Raji (cell line): ENCODE data around the gene PRSS53.

Source experiments
- POLR2A ChIP-seq: IDR thresholded peaks from 2 replicates; pipeline ENCODE4 v1.6.1; 2011; ENCODE audit warnings: low read depth, low read length, control low read depth; ENCODE audit not compliant: insufficient read depth

Gene PRSS53

DNA sequence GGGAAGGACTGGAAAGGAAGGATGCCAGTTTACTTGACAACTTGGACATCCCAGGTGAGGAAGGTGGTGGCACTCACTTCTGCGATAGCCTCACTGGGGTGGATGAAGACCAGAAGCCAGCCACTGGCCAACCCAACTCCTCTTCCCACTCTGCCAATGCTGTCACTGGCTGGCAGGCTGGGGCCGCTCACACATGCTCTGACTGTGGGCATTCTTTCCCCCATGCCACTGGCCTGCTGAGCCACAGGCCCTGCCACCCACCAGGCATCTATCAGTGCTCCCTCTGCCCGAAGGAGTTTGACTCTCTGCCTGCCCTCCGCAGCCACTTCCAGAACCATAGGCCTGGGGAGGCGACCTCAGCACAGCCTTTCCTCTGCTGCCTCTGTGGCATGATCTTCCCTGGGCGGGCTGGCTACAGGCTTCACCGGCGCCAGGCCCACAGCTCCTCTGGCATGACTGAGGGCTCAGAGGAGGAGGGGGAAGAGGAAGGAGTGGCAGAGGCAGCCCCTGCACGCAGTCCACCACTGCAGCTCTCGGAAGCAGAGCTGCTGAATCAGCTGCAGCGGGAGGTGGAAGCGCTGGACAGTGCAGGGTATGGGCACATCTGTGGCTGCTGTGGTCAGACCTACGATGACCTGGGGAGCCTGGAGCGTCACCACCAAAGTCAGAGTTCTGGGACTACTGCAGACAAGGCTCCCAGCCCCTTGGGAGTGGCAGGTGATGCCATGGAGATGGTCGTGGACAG lies 10.0 kb downstream of the PRSS53 start:
- TF ChIP-seq POLR2A = no peak

DNA sequence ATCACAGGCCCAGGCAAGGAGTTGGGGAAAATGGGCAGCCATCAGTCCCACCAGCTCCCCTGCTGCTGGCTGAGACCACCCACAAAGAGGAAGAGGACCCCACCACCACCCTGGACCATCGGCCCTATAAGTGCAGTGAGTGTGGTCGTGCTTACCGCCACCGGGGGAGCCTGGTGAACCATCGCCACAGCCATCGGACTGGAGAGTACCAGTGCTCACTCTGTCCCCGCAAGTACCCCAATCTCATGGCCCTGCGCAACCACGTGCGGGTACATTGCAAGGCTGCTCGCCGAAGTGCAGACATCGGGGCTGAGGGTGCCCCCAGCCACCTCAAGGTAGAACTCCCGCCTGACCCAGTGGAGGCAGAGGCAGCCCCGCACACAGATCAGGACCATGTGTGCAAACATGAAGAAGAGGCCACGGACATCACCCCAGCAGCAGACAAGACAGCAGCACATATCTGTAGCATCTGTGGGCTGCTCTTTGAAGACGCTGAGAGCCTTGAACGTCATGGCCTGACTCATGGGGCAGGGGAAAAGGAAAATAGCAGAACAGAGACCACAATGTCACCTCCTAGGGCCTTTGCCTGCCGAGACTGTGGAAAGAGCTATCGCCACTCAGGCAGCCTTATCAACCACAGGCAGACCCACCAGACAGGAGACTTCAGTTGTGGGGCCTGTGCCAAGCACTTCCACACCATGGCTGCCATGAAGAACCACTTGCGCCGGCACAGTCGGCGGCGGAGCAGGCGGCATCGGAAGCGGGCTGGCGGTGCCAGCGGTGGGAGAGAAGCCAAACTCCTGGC lies 10.9 kb downstream of the PRSS53 start:
- TF ChIP-seq POLR2A = no peak

DNA sequence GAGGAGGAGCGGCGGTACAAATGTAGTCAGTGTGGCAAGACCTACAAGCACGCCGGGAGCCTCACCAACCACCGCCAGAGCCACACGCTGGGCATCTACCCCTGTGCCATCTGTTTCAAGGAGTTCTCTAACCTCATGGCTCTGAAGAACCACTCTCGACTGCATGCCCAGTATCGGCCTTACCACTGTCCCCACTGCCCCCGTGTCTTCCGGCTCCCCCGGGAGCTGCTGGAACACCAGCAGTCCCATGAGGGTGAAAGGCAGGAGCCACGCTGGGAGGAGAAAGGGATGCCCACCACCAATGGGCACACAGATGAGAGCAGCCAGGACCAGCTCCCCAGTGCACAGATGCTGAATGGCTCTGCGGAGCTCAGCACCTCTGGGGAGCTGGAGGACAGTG lies 11.7 kb downstream of the PRSS53 start:
- no peak for TF ChIP-seq POLR2A

DNA sequence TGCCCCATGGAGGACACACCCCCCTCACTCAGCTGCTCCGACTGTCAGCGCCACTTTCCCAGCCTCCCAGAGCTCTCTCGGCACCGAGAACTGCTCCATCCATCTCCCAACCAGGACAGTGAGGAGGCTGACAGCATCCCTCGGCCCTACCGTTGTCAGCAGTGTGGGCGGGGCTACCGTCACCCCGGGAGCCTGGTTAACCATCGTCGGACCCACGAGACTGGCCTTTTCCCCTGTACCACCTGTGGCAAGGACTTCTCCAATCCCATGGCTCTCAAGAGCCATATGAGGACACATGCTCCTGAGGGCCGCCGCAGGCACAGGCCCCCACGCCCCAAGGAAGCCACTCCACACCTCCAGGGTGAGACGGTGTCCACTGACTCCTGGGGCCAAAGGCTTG lies 12.4 kb downstream of the PRSS53 start:
- TF ChIP-seq POLR2A = no peak

DNA sequence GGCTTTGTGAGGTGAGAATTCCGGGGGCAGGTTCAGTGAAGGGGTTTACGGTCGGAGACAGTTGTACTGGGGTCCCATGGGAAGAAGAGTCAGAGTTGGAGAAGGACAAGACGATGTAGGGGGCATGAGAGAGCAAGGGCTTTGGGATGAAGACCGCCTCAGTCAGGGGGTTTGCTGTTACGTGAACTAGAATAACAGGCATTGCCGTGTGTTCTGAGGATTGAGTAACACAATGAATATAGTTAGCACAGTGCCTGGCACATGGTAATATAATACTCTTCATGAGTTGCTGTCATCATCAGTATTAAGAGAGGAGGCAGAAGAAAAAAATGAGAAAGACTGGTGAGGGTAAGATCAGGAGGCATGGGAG lies 13.9 kb downstream of the PRSS53 start:
- no peak for TF ChIP-seq POLR2A

DNA sequence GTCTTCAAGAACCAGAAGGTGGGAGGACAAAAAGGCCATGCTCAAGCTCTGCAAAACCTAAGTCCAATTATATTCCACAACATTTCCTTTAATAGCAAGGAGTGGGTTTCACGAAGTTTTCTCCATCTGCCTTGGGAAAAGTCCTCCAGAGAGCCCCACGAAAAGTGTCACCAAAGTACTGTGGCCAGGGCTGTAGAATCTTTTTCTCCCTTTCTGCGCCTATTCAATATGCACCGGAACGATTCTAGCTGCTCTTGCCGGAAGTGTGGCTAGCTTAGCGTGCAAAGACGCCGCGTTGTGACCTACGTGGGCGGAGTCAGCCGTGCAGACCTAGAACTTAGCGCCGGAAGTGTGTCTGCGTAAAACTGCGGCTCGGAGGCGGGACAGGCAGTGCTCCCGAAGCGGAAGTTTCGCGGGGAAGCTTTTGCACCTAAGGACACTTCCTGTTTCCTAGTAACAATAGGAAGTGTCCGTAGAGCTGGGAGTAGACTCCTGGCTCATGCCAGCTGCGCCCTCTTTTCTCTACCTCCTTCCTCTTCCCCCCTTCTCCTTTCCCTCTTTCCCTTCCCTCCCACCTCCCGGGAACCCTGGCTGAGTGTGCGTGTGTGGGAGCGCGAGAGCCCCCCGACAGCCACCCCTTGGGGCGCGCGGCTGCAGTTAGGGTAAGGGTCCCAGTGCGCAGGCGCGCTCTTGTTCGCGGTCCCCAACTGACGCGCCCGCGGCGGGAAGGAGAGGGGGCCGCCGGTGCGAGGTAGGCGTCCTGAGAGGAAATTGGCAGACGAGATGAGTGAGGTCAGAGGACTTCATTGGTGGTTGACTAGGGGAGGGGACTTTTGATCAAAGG lies 14.6 kb downstream of the PRSS53 start, which contains the start of the genes ZNF646 and ZNF668:
TSS of gene ZNF646 (plus strand) at position 453 of the 844 bp plus-strand sequence. CDS start 1,903 bp downstream, outside the sequence.
TSS of gene ZNF668 (minus strand) at position 271 of the 844 bp plus-strand sequence. CDS start 9,781 bp downstream, outside the sequence.
- TF ChIP-seq POLR2A = peak; percentile 92

DNA sequence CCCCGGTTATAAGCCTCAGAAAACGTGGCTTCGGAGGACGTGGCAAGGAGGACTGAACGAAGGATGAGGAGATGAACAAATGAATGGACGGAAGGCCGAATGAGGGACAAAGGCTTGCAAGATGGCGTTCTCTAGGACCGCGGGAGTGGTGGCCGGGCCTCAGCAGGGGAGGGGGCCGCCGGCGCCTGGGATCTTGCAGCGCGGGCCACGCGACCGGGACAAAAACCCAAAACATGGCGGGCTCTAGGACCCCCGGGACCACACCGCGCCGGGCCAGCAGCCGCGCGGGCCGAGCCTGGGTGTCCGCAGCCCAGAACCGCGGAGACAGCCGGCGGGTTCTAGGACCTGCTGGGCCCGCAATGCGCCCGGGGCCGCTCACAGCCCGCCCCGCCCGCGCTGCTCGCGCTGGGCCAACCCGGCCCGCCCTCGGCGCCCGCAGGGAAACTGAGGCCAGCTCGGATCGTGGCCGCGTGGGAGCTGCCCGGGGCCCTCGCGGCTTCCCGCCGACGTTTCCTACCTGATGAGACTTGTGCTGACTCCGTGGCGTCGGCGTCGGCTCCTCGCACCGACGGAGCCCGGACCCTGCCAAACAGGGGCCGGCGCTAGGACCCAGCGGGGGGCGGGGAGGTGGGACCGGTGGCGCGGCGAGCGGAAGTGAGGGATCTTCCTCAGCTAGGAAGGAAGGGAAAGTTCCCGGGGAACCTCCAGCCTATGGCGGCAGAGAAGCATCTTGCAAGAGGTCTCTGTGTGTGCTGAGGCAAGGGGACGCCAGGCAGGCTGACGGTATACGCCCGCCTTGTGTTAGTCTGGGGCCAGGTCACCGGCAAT lies 15.4 kb downstream of the PRSS53 start:
- peak; percentile 43 for TF ChIP-seq POLR2A

DNA sequence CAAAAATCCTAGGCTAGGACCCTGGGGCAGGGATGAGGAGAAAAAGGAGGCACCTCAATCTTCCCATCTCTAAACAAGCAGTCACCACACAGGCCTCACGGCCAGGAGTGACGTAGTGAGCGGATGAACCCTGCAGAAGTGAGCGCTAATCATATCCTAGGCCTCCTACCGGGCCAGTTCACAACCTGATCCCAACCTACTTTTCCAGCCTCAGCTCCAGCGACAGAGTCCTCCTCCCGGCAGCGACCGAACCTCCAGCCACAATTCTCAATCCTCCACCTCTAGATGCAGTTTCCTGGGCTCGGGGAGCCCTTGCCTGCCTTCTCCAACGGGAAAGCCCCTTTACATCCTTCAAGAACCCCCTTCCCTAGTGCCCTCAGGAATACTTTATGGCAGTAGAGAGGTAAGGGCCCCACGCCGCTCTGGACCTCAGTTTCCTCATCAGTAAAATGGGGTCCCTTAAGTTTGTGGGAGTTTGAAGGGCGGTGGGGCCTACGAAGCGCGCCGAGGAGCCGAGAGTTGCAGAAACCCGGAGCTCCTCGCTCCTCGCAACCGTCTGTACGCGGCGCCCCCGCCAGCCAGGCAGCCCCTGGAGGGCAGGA lies 16.1 kb downstream of the PRSS53 start:
- no peak for TF ChIP-seq POLR2A

DNA sequence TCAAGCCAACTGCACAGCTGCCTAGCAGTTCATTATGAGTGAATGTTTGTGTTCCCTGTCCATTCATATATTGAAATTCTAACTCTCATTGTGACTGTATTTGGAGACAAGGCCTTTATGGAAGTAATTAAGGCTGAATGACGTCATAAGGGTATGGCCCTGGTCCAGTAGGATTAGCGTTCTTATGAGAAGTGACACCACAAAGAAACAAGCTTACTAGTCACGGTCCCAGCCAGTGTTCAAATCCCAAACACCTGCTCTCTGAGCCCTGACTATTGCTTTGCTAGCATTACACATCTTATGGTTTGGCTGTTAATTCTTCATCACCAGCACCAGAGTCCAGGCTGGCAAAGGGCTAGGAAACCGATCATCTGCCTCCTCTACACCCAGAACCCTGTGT lies 16.9 kb downstream of the PRSS53 start:
- no peak for TF ChIP-seq POLR2A

DNA sequence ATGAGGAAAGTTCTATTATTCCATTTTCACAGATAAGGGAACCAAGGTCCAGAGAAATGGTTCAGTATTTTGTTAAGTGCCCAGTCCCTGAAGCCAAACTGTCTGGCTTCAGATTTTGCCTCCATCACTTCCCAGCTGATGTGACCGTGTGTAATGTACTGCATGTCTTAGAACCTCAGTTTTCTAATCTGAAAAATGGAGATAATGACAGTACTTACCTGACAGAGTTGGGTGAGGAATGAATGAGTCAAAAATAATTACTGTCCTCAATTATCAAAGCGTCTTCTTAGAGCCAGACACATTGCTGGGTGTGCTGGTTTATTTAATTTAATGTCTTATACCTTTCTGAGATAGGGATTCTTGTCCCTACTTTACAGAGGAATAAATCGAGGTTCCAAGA lies 21.4 kb downstream of the PRSS53 start:
- no peak for TF ChIP-seq POLR2A

DNA sequence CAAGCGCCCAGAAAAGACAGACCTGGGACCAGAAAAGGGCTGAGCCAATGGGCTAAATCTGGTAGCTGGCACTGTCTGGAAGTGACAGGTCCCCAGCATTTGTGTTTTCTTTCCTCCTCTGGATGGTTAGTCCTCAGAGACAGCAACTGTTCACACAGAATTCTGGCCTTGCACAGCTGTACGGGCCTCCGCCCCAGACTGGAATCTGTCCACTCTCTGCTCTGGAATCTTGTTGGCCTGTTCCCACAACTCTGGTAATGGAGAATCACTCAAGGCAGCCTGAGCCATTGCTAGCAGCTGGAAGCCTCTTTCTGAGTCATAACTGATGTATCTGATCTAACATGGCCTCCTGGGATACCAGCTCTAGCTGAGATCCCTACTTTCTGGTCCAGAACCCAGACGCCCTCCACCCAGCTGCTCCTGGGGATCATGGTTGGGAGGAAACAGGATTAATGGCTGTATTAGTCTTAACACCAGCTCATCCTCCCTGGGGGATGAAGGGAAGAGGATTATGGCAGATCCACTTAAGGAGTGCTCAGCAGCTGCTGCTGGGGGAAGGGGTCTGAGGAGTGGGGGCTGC lies 23.8 kb downstream of the PRSS53 start:
- no peak for TF ChIP-seq POLR2A

DNA sequence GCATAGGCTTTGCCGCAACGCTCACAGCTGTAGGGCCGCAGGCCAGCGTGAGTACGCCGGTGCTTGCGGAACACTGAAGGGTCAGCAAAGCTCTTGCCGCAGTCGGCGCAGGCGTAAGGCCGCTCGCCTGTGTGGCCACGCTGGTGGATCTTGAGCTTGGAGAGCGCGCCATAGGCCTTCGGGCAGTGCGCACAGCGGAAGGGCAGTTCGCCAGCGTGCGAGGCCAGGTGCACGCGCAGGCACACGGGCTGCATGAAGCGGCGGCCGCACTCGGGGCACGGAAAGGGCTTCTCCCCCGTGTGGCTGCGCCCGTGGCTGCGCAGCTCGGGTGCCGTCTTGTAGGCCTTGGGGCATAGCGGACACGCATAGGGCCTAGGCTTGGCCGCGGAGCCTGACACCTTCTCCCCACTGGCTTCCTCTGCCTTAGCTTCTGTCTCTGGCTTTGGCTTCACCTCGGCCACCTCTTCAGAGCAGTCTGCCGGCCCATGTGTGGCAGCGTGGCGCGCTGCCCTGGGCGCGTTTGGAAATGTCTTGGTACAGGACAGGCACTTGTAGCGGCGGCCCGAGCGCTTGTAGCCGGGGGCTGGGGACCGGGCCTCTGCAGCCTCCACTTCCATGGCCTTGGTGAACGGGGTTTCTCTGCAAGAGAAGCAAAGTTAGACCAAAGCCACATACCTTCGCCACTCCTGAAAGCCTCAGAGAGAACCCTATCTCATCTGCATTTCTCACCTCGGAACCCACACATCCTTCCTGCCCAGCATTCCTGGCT lies 24.7 kb downstream of the PRSS53 start:
- TF ChIP-seq POLR2A = no peak

DNA sequence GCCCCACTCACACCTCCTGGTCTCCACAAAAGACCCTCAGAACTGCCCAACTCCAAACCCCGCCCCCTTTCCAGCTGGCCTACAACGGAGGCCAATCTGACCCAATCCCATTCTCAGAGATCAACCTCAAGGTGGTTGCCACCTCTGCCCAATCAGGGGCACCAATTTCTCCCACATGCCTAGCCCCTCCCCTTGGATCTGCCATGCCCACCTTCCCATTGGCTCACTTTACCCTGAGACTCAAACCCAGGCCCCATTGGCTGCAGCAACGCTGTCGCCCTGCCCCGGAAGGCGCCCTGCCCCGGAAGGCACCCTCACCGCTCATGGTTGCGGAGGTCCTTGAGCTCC lies 25.3 kb downstream of the PRSS53 start:
- TF ChIP-seq POLR2A = no peak
